ENCODE measurements around the gene PPIL6. TPM values are rescaled to one million over a fixed set of nuclear protein-coding genes. Genes with fewer than 3 reads are reported as not detected.

PPIL6 gene
- polyA plus RNA-seq, 1 donor (not counting 4 experiments of a cell fraction or from before 2014, with no cell fraction given): 1.4 TPM

DNA sequence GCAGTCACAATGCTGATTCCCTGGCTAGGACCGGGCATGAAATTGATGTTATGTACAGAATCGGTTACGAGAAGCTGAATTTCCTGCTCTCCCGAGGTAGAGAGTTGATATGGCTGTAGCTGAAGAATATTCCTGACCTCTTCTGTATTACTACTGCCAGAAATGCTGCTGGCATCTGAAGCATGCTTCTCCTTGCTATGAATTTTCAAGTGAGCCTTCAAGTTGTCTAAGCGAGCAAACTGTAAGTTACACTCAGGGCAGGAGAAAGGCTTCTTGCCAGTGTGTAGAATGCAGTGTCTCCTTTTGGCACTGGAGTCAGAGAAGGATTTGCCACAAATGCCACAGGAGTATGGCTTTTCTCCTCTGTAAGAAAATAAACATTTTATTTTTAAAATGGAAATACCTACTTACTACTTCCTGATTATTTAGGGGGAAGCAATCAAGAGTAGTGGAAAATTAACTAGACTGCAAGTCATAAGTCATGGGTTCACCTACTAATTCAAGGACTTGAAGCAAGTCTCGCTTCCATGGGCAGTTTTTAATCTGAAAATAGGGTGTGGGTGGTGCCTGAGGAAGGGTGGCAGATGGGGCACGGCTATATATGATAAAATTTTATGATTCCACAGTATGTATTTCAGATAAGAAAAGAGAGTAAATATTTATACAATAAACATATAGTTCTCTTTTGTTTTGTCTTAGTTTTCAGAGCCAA lies 25.9 kb upstream of the PPIL6 start:
- no peak for DNase-seq (ENCODE audit: low read depth, low spot score)
- no peak for FAIRE-seq
- dilution Hi-C loops (cut with MboI; ENCODE audit: extremely low pct_ligation_motif_present, low sequenced_read_pairs): no loop called here
- H4K20me1 ChIP-seq (ENCODE audit: control insufficient read depth, extremely low read depth, insufficient read depth, low read length): no peaks in the 10 kb centered on the region
- no peaks in the 10 kb centered on the region for H3K9me3 ChIP-seq (ENCODE audit: control insufficient read depth, low read depth, low read length)
- no peak overlapping the region for H2AFZ ChIP-seq (ENCODE audit: control insufficient read depth, low read length)
- H3K9me1 ChIP-seq (ENCODE audit: control insufficient read depth, extremely low read depth, insufficient read depth, low read length): no peaks in the 10 kb centered on the region
- no peak overlapping the region for H3K27ac ChIP-seq (ENCODE audit: control insufficient read depth, insufficient read depth, low read length)
- H3K4me1 ChIP-seq (ENCODE audit: control insufficient read depth, extremely low read depth, insufficient read depth, low read length): peaks cover 8% of the 10 kb centered on the region
- no peaks in the 10 kb centered on the region for H3K27me3 ChIP-seq (ENCODE audit: control insufficient read depth, extremely low read depth, insufficient read depth, low read length)
- no peak overlapping the region for H3K4me2 ChIP-seq (ENCODE audit: control insufficient read depth, extremely low read depth, insufficient read depth, low read depth, low read length)
- H3K4me3 ChIP-seq (ENCODE audit: control insufficient read depth in 2 of 3, extremely low read depth in 1 of 3, insufficient read depth in 2 of 3, low read depth in 1 of 3, low read length in 3 of 3): no peak overlapping the region
- TF ChIP-seq EZH2 (IDR thresholded peaks at IDR 0.05; ENCODE audit: low read length): no peak
- TF ChIP-seq, protein P1, sequence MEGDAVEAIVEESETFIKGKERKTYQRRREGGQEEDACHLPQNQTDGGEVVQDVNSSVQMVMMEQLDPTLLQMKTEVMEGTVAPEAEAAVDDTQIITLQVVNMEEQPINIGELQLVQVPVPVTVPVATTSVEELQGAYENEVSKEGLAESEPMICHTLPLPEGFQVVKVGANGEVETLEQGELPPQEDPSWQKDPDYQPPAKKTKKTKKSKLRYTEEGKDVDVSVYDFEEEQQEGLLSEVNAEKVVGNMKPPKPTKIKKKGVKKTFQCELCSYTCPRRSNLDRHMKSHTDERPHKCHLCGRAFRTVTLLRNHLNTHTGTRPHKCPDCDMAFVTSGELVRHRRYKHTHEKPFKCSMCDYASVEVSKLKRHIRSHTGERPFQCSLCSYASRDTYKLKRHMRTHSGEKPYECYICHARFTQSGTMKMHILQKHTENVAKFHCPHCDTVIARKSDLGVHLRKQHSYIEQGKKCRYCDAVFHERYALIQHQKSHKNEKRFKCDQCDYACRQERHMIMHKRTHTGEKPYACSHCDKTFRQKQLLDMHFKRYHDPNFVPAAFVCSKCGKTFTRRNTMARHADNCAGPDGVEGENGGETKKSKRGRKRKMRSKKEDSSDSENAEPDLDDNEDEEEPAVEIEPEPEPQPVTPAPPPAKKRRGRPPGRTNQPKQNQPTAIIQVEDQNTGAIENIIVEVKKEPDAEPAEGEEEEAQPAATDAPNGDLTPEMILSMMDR (optimal IDR thresholded peaks at IDR 0.05 in 1 of 3, IDR thresholded peaks at IDR 0.05 in 1 of 3, conservative IDR thresholded peaks at IDR 0.05 in 1 of 3; ENCODE audit: extremely low read depth in 1 of 3, insufficient read depth in 2 of 3, low read length in 3 of 3): no peak
- no peak overlapping the region for H3K9ac ChIP-seq (ENCODE audit: control insufficient read depth, extremely low read depth, insufficient read depth, low read length)
- H3K79me2 ChIP-seq (ENCODE audit: control insufficient read depth, insufficient read depth, low read length): no peaks in the 10 kb centered on the region
- H3K36me3 ChIP-seq (ENCODE audit: control insufficient read depth in 2 of 2, extremely low read depth in 1 of 2, insufficient read depth in 2 of 2, low read length in 2 of 2): peaks cover 22 to 24% of the 10 kb centered on the region in 2 experiments

DNA sequence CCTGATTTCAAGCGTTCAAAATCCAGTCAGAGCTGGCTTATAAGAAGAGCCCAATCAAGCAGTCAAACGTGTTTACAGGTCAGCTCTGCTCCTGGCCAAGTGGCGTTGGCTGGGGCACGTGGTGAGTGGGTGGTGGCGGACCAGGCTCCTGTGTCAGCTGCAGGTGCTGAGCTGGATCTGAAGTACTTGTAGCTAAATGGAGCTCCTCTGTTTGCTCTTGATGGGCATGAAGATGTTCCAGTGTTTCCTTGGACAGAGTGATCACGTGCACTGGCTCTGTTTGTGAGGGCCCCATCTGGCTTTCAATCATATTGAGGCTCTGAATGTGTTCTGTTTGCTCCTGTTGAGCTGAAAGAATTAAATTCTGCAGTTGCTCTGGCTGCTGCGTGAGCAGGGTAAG lies 25.3 kb upstream of the PPIL6 start:
- FAIRE-seq: no peak
- Histone ChIP-seq H2AFZ (ENCODE audit: control insufficient read depth, low read length) (no peak overlapping the region), H3K27me3 (ENCODE audit: control insufficient read depth, extremely low read depth, insufficient read depth, low read length) (no peaks in the 10 kb centered on the region), H3K9ac (ENCODE audit: control insufficient read depth, extremely low read depth, insufficient read depth, low read length) (no peak overlapping the region), H3K9me3 (ENCODE audit: control insufficient read depth, low read depth, low read length) (no peaks in the 10 kb centered on the region), H4K20me1 (ENCODE audit: control insufficient read depth, extremely low read depth, insufficient read depth, low read length) (no peaks in the 10 kb centered on the region), H3K4me1 (ENCODE audit: control insufficient read depth, extremely low read depth, insufficient read depth, low read length) (peaks cover 8% of the 10 kb centered on the region), H3K4me2 (ENCODE audit: control insufficient read depth, extremely low read depth, insufficient read depth, low read depth, low read length) (no peak overlapping the region), H3K27ac (ENCODE audit: control insufficient read depth, insufficient read depth, low read length) (no peak overlapping the region), H3K79me2 (ENCODE audit: control insufficient read depth, insufficient read depth, low read length) (no peaks in the 10 kb centered on the region), H3K9me1 (ENCODE audit: control insufficient read depth, extremely low read depth, insufficient read depth, low read length) (no peaks in the 10 kb centered on the region), H3K4me3 (ENCODE audit: control insufficient read depth in 2 of 3, extremely low read depth in 1 of 3, insufficient read depth in 2 of 3, low read depth in 1 of 3, low read length in 3 of 3) (no peak overlapping the region), H3K36me3 (ENCODE audit: control insufficient read depth in 2 of 2, extremely low read depth in 1 of 2, insufficient read depth in 2 of 2, low read length in 2 of 2) (peaks cover 18% of the 10 kb centered on the region in 2 experiments)
- no peak for TF ChIP-seq EZH2 (IDR thresholded peaks at IDR 0.05; ENCODE audit: low read length)
- TF ChIP-seq, protein P1 (optimal IDR thresholded peaks at IDR 0.05 in 1 of 3, IDR thresholded peaks at IDR 0.05 in 1 of 3, conservative IDR thresholded peaks at IDR 0.05 in 1 of 3; ENCODE audit: extremely low read depth in 1 of 3, insufficient read depth in 2 of 3, low read length in 3 of 3): no peak
- no peak for DNase-seq (ENCODE audit: low read depth, low spot score)
- dilution Hi-C loops (cut with MboI; ENCODE audit: extremely low pct_ligation_motif_present, low sequenced_read_pairs): no loop called here
